CD4-positive, alpha-beta T cell treated with Interleukin-17A for 4 hours (primary cell): Measurements from ENCODE around the gene MAPKAPK3.

Source experiments
- DNase-seq: peaks from one replicate; pipeline ENCODE4 v3.0.0-alpha.2; 2020; ENCODE audit warnings: mixed read lengths

The MAPKAPK3 gene

GRCh38 chr3:50617096-50617791, at the start of gene MAPKAPK3:
MAPKAPK3 (plus strand) TSS chr3:50617151; CDS start chr3:50617566, 415 bp downstream.
- peak; percentile 55 for DNase-seq

- peak; percentile 96 for DNase-seq
Measured at GRCh38 chr3:50567386-50568167, 49.4 kb upstream of the MAPKAPK3 start, which contains the start of gene C3orf18. C3orf18 (minus strand) TSS chr3:50567747; CDS start chr3:50565699, 2,048 bp downstream.

GRCh38 chr3:50568947-50569749, 47.8 kb upstream of the MAPKAPK3 start, which contains the start of gene HEMK1:
HEMK1 (plus strand) TSS chr3:50569522; CDS start chr3:50571105, 1,583 bp downstream.
- peak; percentile 97 for DNase-seq

- no peak for DNase-seq
Measured at GRCh38 chr3:50570508-50571279, 46.3 kb upstream of the MAPKAPK3 start.

GRCh38 chr3:50571486-50571885, 45.5 kb upstream of the MAPKAPK3 start:
- DNase-seq, result no peak

- peak; percentile 88 for DNase-seq
Measured at GRCh38 chr3:50572158-50572557, 44.8 kb upstream of the MAPKAPK3 start.

GRCh38 chr3:50572801-50573371, 44.1 kb upstream of the MAPKAPK3 start:
- DNase-seq, result peak; percentile 26

- peak; percentile 47 for DNase-seq
Measured at GRCh38 chr3:50573566-50574443, 43.1 kb upstream of the MAPKAPK3 start.

- DNase-seq, result no peak
Measured at GRCh38 chr3:50574444-50574831, 42.5 kb upstream of the MAPKAPK3 start.

GRCh38 chr3:50575372-50575771, 41.6 kb upstream of the MAPKAPK3 start:
- no peak for DNase-seq

- no peak for DNase-seq
Measured at GRCh38 chr3:50577348-50577747, 39.6 kb upstream of the MAPKAPK3 start.

GRCh38 chr3:50580683-50581458, 36.1 kb upstream of the MAPKAPK3 start:
- peak; percentile 33 for DNase-seq

- DNase-seq, result no peak
Measured at GRCh38 chr3:50581459-50581842, 35.5 kb upstream of the MAPKAPK3 start.

GRCh38 chr3:50582083-50582482, 34.9 kb upstream of the MAPKAPK3 start:
- DNase-seq, result no peak

GRCh38 chr3:50583897-50584296, 33.1 kb upstream of the MAPKAPK3 start:
- DNase-seq, result no peak

- no peak for DNase-seq
Measured at GRCh38 chr3:50584391-50584790, 32.6 kb upstream of the MAPKAPK3 start.

- no peak for DNase-seq
Measured at GRCh38 chr3:50585919-50586762, 30.8 kb upstream of the MAPKAPK3 start.

GRCh38 chr3:50586763-50587070, 30.2 kb upstream of the MAPKAPK3 start:
- no peak for DNase-seq

GRCh38 chr3:50587373-50587772, 29.6 kb upstream of the MAPKAPK3 start:
- DNase-seq, result no peak
